WTC11 (cell line): Measurements from ENCODE around the gene KNSTRN. TPM values are rescaled to one million over a fixed set of nuclear protein-coding genes. Genes with fewer than 3 reads are reported as not detected.

Experiments
- ATF2 ChIP-seq: sonication (generic); formaldehyde crosslinking; IDR thresholded peaks from 2 replicates; pipeline ENCODE4 v1.8.1; 2022; ENCODE audit warnings: low read depth, missing genetic modification reagents, borderline replicate concordance
- E2F4 ChIP-seq: sonication (generic); formaldehyde crosslinking; IDR thresholded peaks from 2 replicates; pipeline ENCODE4 v1.8.1; 2022; ENCODE audit warnings: low read depth, mild to moderate bottlenecking, moderate library complexity, missing genetic modification reagents, borderline replicate concordance
- FOXP1 ChIP-seq: sonication (generic); formaldehyde crosslinking; IDR thresholded peaks from 2 replicates; pipeline ENCODE4 v1.8.0; 2022; ENCODE audit warnings: missing genetic modification reagents, mild to moderate bottlenecking, moderate library complexity, borderline replicate concordance
- GRHL2 ChIP-seq: fragments of 250-450 bp; sonication (Bioruptor Pico); IDR thresholded peaks from 2 replicates; pipeline ENCODE4 v1.8.0; 2022; ENCODE audit warnings: mild to moderate bottlenecking, moderate library complexity; ENCODE audit not compliant: insufficient replicate concordance, severe bottlenecking
- GTF2I ChIP-seq: fragments of 250-450 bp; sonication (Bioruptor Pico); conservative IDR thresholded peaks from 2 replicates; pipeline ENCODE4 v1.4.0; 2021; ENCODE audit warnings: mild to moderate bottlenecking
- MYBL2 ChIP-seq: sonication (generic); formaldehyde crosslinking; IDR thresholded peaks from 2 replicates; pipeline ENCODE4 v1.8.1; 2023; ENCODE audit warnings: mild to moderate bottlenecking, moderate library complexity, missing genetic modification reagents
- NFE2L1 ChIP-seq: sonication (generic); formaldehyde crosslinking; IDR thresholded peaks from 2 replicates; pipeline ENCODE4 v1.8.1; 2023; ENCODE audit warnings: missing genetic modification reagents
- NR3C1 ChIP-seq: sonication (generic); formaldehyde crosslinking; conservative IDR thresholded peaks from 2 replicates; pipeline ENCODE4 v1.8.1; 2023; ENCODE audit warnings: low read depth, mild to moderate bottlenecking, missing genetic modification reagents
- OVOL2 ChIP-seq: fragments of 250-450 bp; sonication (Bioruptor Pico); IDR thresholded peaks from 2 replicates; pipeline ENCODE4 v1.9.0; 2021; ENCODE audit warnings: mild to moderate bottlenecking, borderline replicate concordance
- SP1 ChIP-seq: sonication (generic); formaldehyde crosslinking; conservative IDR thresholded peaks from 2 replicates; pipeline ENCODE4 v1.8.1; 2022; ENCODE audit warnings: missing genetic modification reagents
- TEAD1 ChIP-seq: sonication (generic); formaldehyde crosslinking; IDR thresholded peaks from 2 replicates; pipeline ENCODE4 v1.8.0; 2022; ENCODE audit warnings: mild to moderate bottlenecking, missing genetic modification reagents
- ZNF512 ChIP-seq: sonication (generic); formaldehyde crosslinking; IDR thresholded peaks from 2 replicates; pipeline ENCODE4 v1.8.1; 2022; ENCODE audit warnings: missing genetic modification reagents, borderline replicate concordance
- ZNF671 ChIP-seq: fragments of 250-450 bp; sonication (Bioruptor Pico); IDR thresholded peaks from 2 replicates; pipeline ENCODE4 v1.8.0; 2021; ENCODE audit warnings: mild to moderate bottlenecking
- total RNA-seq: library from RNA; stranded (reverse); gene quantifications from 3 replicates; pipeline ENCODE4 v1.2.3, GENCODE V29; 2021
- TF ChIP-seq, protein P1 (sequence below): sonication (generic); formaldehyde crosslinking; IDR thresholded peaks from 2 replicates; pipeline ENCODE4 v1.8.1; 2023; ENCODE audit warnings: mild to moderate bottlenecking, missing genetic modification reagents, moderate library complexity
- TF ChIP-seq, protein P2 (sequence below): fragments of 250-450 bp; sonication (Bioruptor Pico); IDR thresholded peaks from 2 replicates; pipeline ENCODE4 v1.8.0; 2021; ENCODE audit warnings: mild to moderate bottlenecking
- TF ChIP-seq, protein P3 (sequence below): sonication (generic); formaldehyde crosslinking; IDR thresholded peaks from 2 replicates; pipeline ENCODE4 v1.8.0; 2022; ENCODE audit warnings: mild to moderate bottlenecking, missing genetic modification reagents
- TF ChIP-seq, protein P4 (sequence below): fragments of 250-450 bp; sonication (Bioruptor Pico); IDR thresholded peaks from 2 replicates; pipeline ENCODE4 v1.9.0; 2021; ENCODE audit warnings: mild to moderate bottlenecking
- TF ChIP-seq, protein P5 (sequence below): sonication (generic); formaldehyde crosslinking; IDR thresholded peaks from 2 replicates; pipeline ENCODE4 v1.8.1; 2023; ENCODE audit warnings: mild to moderate bottlenecking, moderate library complexity, missing genetic modification reagents
- TF ChIP-seq, protein P6 (sequence below): sonication (generic); formaldehyde crosslinking; conservative IDR thresholded peaks from 2 replicates; pipeline ENCODE4 v1.8.1; 2023; ENCODE audit warnings: mild to moderate bottlenecking, low read depth, missing genetic modification reagents, moderate library complexity
- TF ChIP-seq, protein P7 (sequence below): fragments of 250-450 bp; sonication (Bioruptor Pico); IDR thresholded peaks from 2 replicates; pipeline ENCODE4 v1.9.0; 2021; ENCODE audit warnings: mild to moderate bottlenecking

KNSTRN gene
- total RNA-seq, 1 experiment from 2014 or later: 73.4 TPM

GRCh38 chr15:40405501-40406381 lies 23.2 kb downstream of the KNSTRN start, which contains the start of gene IVD (continued):
- TF ChIP-seq, protein P1, sequence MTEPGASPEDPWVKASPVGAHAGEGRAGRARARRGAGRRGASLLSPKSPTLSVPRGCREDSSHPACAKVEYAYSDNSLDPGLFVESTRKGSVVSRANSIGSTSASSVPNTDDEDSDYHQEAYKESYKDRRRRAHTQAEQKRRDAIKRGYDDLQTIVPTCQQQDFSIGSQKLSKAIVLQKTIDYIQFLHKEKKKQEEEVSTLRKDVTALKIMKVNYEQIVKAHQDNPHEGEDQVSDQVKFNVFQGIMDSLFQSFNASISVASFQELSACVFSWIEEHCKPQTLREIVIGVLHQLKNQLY (CRISPR knock-in tag): no peak
- TF ChIP-seq FOXP1 (CRISPR knock-in tag): peak; percentile 97
- no peak for TF ChIP-seq ZNF671 (CRISPR knock-in tag)
- TF ChIP-seq MYBL2 (CRISPR knock-in tag): peak; percentile 93; the same call in 1 of the 2 replicates
- TF ChIP-seq, protein P2, sequence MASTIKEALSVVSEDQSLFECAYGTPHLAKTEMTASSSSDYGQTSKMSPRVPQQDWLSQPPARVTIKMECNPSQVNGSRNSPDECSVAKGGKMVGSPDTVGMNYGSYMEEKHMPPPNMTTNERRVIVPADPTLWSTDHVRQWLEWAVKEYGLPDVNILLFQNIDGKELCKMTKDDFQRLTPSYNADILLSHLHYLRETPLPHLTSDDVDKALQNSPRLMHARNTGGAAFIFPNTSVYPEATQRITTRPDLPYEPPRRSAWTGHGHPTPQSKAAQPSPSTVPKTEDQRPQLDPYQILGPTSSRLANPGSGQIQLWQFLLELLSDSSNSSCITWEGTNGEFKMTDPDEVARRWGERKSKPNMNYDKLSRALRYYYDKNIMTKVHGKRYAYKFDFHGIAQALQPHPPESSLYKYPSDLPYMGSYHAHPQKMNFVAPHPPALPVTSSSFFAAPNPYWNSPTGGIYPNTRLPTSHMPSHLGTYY: no peak
- no peak for TF ChIP-seq ZNF512
- TF ChIP-seq GTF2I (CRISPR knock-in tag): no peak
- peak; percentile 76; the same call in 1 of the 2 replicates for TF ChIP-seq NFE2L1 (CRISPR knock-in tag)
- TF ChIP-seq OVOL2 (CRISPR knock-in tag): no peak
- no peak for TF ChIP-seq TEAD1
- TF ChIP-seq, protein P3, sequence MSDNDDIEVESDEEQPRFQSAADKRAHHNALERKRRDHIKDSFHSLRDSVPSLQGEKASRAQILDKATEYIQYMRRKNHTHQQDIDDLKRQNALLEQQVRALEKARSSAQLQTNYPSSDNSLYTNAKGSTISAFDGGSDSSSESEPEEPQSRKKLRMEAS (CRISPR knock-in tag): peak; percentile 72; the same call in 1 of the 2 replicates
- TF ChIP-seq, protein P4, sequence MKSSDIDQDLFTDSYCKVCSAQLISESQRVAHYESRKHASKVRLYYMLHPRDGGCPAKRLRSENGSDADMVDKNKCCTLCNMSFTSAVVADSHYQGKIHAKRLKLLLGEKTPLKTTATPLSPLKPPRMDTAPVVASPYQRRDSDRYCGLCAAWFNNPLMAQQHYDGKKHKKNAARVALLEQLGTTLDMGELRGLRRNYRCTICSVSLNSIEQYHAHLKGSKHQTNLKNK (CRISPR knock-in tag): no peak
- peak; percentile 89 for TF ChIP-seq SP1 (CRISPR knock-in tag)
- TF ChIP-seq, protein P5, sequence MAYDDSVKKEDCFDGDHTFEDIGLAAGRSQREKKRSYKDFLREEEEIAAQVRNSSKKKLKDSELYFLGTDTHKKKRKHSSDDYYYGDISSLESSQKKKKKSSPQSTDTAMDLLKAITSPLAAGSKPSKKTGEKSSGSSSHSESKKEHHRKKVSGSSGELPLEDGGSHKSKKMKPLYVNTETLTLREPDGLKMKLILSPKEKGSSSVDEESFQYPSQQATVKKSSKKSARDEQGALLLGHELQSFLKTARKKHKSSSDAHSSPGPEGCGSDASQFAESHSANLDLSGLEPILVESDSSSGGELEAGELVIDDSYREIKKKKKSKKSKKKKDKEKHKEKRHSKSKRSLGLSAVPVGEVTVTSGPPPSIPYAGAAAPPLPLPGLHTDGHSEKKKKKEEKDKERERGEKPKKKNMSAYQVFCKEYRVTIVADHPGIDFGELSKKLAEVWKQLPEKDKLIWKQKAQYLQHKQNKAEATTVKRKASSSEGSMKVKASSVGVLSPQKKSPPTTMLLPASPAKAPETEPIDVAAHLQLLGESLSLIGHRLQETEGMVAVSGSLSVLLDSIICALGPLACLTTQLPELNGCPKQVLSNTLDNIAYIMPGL (CRISPR knock-in tag): peak; percentile 67; the same call in 1 of the 2 replicates
- peak; percentile 95 for TF ChIP-seq NR3C1
- no peak for TF ChIP-seq GRHL2 (CRISPR knock-in tag)
- no peak for TF ChIP-seq ATF2
- TF ChIP-seq E2F4 (CRISPR knock-in tag): no peak; the same call in 1 of the 2 replicates
- TF ChIP-seq, protein P6, sequence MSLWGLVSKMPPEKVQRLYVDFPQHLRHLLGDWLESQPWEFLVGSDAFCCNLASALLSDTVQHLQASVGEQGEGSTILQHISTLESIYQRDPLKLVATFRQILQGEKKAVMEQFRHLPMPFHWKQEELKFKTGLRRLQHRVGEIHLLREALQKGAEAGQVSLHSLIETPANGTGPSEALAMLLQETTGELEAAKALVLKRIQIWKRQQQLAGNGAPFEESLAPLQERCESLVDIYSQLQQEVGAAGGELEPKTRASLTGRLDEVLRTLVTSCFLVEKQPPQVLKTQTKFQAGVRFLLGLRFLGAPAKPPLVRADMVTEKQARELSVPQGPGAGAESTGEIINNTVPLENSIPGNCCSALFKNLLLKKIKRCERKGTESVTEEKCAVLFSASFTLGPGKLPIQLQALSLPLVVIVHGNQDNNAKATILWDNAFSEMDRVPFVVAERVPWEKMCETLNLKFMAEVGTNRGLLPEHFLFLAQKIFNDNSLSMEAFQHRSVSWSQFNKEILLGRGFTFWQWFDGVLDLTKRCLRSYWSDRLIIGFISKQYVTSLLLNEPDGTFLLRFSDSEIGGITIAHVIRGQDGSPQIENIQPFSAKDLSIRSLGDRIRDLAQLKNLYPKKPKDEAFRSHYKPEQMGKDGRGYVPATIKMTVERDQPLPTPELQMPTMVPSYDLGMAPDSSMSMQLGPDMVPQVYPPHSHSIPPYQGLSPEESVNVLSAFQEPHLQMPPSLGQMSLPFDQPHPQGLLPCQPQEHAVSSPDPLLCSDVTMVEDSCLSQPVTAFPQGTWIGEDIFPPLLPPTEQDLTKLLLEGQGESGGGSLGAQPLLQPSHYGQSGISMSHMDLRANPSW (CRISPR knock-in tag): no peak
- TF ChIP-seq, protein P7, sequence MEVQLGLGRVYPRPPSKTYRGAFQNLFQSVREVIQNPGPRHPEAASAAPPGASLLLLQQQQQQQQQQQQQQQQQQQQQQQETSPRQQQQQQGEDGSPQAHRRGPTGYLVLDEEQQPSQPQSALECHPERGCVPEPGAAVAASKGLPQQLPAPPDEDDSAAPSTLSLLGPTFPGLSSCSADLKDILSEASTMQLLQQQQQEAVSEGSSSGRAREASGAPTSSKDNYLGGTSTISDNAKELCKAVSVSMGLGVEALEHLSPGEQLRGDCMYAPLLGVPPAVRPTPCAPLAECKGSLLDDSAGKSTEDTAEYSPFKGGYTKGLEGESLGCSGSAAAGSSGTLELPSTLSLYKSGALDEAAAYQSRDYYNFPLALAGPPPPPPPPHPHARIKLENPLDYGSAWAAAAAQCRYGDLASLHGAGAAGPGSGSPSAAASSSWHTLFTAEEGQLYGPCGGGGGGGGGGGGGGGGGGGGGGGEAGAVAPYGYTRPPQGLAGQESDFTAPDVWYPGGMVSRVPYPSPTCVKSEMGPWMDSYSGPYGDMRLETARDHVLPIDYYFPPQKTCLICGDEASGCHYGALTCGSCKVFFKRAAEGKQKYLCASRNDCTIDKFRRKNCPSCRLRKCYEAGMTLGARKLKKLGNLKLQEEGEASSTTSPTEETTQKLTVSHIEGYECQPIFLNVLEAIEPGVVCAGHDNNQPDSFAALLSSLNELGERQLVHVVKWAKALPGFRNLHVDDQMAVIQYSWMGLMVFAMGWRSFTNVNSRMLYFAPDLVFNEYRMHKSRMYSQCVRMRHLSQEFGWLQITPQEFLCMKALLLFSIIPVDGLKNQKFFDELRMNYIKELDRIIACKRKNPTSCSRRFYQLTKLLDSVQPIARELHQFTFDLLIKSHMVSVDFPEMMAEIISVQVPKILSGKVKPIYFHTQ (CRISPR knock-in tag): no peak
